Measurements from ENCODE around the gene ATRIP.

GRCh38 chr3:48419597-48419996 lies 26.9 kb upstream of the ATRIP start:
- TF ChIP-seq CTCF (IDR thresholded peaks at IDR 0.05) (no peak), RFX5 (IDR thresholded peaks at IDR 0.05) (no peak), RCOR1 (IDR thresholded peaks at IDR 0.05; ENCODE audit: low read depth, low read length) (no peak), PBX3 (IDR thresholded peaks at IDR 0.05) (no peak), EP300 (IDR thresholded peaks at IDR 0.05) (no peak), PHF8 (IDR thresholded peaks at IDR 0.05; ENCODE audit: borderline replicate concordance, low read depth) (no peak), RAD21 (conservative IDR thresholded peaks at IDR 0.05 in 1 of 2, IDR thresholded peaks at IDR 0.05 in 1 of 2) (no peak), HDAC2 (IDR thresholded peaks at IDR 0.05) (no peak), RARB (CRISPR knock-in tag; IDR thresholded peaks at IDR 0.05) (no peak), CEBPB (IDR thresholded peaks at IDR 0.05) (no peak), ESRRA (IDR thresholded peaks at IDR 0.05; ENCODE audit: borderline replicate concordance, low read length) (no peak), MAFK (IDR thresholded peaks at IDR 0.05; ENCODE audit: partially characterized antibody) (no peak), POLR2A (IDR thresholded peaks at IDR 0.05; ENCODE audit: low read length) (no peak), MYC (IDR thresholded peaks at IDR 0.05; ENCODE audit: borderline replicate concordance, low read length) (no peak)

All from A549 (cell line).